GM20000 (cell line): ENCODE results near the gene PPIG.
A peak's percentile ranks its signal among the peaks of the same experiment; 100 is the strongest.
"Not testable (repeated sequence)": the region's sequence is repeated elsewhere in the genome, so short reads cannot be mapped to it uniquely, and the experiment has no call there.

Experiments used
- DNase-seq: peaks from one replicate; pipeline ENCODE4 v3.0.0; 2012; ENCODE audit warnings: low spot score
- TF ChIP-seq, protein P1 (sequence below): IDR thresholded peaks from 2 replicates; pipeline ENCODE4 v1.5.1; 2012; ENCODE audit warnings: mild to moderate bottlenecking, control low read depth; ENCODE audit errors: extremely low read depth, missing control alignments

The PPIG gene

DNA sequence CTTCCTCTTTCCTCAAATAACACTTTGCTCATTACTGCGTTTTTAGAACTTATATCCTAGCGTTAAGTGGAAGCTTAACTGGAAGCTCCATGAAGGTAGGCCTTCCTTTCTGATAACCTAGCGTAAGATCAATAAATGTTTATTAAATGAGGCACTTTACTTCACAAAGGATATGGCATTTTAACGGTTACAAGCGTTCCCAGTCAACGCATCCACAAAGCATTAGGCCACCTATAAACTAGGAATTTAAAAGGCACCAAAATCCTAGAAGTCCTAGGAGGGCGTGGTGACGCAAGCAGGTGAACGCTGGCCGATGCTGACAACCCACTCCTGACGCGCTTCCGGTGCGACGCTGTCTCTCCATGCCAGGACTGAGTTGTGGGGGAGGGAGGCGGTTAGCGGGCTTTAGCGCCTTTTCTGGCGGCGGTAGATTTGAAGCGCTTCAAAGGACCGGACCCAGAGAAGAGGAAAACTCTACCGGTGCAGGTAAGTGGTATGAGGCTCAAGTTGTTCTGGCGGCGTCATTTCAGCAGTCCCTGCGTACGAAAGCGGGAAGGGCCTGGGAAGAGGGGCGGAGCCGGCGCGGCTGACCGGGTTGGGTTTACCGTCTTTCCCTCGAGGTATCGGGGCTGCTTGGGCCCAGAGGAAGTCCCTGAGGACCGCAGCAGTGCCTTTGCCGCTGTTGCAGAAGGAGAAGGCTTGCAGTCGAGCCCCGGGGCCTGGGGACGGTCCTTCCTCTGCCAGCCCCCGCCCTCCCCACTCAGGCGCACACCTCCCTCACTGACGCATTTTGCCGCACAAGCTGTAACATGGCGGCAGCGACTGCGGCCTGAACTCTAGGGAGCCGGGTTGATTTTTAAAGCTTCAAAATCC, at the start of gene PPIG:
PPIG (plus strand) TSS at position 347 of the 873 bp plus-strand sequence. CDS start 19,691 bp downstream, outside the sequence.
- TF ChIP-seq, protein P1, sequence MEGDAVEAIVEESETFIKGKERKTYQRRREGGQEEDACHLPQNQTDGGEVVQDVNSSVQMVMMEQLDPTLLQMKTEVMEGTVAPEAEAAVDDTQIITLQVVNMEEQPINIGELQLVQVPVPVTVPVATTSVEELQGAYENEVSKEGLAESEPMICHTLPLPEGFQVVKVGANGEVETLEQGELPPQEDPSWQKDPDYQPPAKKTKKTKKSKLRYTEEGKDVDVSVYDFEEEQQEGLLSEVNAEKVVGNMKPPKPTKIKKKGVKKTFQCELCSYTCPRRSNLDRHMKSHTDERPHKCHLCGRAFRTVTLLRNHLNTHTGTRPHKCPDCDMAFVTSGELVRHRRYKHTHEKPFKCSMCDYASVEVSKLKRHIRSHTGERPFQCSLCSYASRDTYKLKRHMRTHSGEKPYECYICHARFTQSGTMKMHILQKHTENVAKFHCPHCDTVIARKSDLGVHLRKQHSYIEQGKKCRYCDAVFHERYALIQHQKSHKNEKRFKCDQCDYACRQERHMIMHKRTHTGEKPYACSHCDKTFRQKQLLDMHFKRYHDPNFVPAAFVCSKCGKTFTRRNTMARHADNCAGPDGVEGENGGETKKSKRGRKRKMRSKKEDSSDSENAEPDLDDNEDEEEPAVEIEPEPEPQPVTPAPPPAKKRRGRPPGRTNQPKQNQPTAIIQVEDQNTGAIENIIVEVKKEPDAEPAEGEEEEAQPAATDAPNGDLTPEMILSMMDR, result no peak
- peak; percentile 90 for DNase-seq

DNA sequence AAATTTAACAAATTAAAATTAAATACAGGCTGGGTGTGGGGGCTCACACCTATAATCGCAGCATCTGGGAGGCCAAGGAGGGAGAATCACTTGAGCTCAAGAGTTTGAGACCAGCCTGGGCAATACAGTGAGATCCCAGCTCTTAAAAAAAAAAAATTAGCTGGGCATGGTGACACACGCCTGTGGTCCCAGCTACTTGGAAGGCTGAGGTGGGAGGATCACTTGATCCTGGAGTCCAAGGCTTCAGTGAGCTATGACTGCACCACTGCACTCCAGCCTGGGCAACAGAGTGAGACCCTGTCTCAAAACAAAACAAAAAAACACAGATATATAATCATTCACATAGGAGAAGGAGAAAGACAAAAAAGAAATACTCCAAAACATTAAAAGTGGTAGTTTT, 44.7 kb upstream of the PPIG start:
- not testable (repeated sequence) for DNase-seq

DNA sequence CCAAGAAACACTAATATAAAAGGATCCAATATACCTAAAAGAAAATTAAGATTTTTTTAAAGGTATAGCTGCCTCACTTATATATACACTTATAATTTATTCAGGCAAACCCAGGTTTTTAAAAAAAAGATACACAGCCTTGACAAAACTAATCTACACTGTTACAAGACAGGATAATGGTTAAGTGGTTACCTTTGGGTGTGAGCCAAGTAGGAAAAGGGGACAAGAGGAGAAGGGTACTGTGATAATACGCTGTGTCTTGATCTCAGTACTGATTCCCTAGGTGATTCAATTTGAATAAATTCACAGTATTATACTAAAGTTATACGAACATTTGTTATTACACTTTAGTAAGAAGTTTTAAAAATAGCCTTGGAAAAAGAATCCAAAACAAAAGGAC, 44.0 kb upstream of the PPIG start:
- no peak for DNase-seq
- TF ChIP-seq, protein P1, result no peak

DNA sequence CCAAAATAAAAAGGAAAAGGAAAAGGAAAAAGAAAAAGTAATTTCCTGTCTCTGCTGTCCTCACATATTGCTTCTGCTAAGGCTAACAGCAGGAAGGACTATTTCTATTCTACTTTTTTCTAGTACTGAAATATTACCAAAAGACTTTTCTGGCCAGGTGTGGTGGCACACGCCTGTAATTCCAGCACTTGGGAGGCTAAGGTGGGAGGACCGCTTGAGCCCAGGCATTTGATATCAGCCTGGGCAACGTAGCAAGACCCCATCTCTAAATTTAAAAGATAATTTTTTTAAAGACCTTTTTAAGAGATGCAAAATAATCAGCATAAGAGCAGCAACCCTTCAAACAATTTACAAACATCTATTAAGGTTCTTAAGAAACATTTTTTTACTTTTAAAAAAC, 41.7 kb upstream of the PPIG start:
- TF ChIP-seq, protein P1, result no peak

DNA sequence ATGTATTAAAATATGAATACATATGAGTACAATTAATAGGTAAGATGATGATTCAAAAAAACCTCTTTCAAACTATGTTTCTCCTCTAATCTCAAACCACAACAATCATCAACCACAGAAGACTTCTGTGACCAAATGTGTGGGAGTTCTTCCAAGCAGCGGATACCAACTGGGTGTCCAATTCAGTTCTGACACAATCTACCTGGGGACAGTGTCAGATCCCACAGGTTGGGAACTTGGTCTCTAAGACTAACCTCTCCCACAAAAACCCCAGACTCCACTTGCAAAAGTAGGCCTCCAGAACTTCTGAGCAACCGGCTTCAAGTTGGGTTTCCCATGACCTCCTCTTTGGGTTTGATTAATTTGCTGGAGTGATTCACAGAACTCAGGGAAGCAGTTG, 37.4 kb upstream of the PPIG start:
- TF ChIP-seq, protein P1, result no peak
- DNase-seq, result no peak

More for the DNA sequence above, 41.7 kb upstream of the PPIG start:
- DNase-seq, result no peak

DNA sequence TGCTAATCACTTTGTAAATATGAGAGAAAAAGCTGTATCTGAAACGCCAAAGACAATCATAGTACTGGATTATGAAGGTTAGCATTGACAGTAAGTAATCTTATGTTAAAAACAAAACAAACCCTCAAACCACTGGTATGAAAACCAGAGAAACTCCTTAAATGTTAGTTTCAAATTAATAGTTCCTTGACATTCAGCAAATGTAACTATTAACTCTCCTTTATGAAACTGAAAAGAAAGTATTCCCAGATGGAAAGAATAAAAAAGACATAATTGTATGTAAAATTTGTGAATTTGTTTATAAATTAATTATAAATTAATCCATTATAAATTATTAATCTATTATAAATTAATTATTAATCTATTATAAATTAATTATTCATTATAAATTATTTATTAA, 22.8 kb upstream of the PPIG start:
- TF ChIP-seq, protein P1, result no peak
- no peak for DNase-seq

DNA sequence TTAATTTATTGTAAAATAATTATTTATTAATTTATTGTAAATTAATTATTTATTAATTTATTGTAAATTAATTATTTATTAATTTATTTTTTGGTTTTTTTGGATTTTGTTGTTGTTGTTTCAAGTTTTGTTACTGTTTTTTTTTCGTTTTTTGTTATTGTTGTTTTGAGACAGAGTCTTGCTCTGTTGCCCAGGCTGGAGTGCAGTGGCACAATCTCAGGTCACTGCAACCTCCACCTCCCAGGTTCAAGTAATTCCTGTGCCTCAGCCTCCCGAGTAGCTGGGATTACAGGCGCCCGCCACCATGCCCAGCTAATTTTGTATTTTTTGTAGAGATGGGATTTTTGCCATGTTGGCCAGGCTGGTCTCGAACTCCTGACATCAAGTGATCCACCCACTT, 22.1 kb upstream of the PPIG start:
- not testable (repeated sequence) for DNase-seq

DNA sequence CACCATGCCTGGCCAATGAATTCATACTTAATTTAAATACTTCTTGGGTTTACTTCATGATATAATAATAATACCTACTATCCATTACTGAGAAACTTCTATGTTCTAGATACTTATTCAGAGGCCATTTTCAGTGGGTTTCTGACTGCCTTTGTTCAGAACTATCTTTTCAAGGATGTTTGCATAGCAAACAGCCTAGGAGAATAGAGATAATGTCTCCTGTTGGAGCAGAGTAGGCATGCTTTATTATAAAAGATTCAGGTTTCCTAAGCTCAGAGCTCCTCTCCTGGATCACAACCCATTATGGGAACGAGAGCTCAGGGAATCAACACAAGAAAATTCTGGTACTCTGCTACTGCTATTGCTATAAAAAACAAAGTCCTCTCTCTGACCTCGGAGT, 21.6 kb upstream of the PPIG start:
- no peak for DNase-seq
- TF ChIP-seq, protein P1, result no peak
